CD4-positive, alpha-beta T cell treated with Interleukin-10 for 1 hour (primary cell): Measurements from ENCODE around the gene SLC37A4.
"Not testable (repeated sequence)": the region's sequence is repeated elsewhere in the genome, so short reads cannot be mapped to it uniquely, and the experiment has no call there.

Source experiments
- DNase-seq: peaks from one replicate; pipeline ENCODE4 v3.0.0-alpha.2; 2020

SLC37A4 gene

GRCh38 chr11:119041821-119042514 is 11.3 kb upstream of the SLC37A4 start:
- DNase-seq, result no peak

GRCh38 chr11:119039471-119039870 is 8.8 kb upstream of the SLC37A4 start:
- DNase-seq, result not testable (repeated sequence)

- DNase-seq, result no peak
These were observed 8.2 kb upstream of the SLC37A4 start for GRCh38 chr11:119038884-119039283.

GRCh38 chr11:119034813-119035212 is 4.1 kb upstream of the SLC37A4 start:
- no peak for DNase-seq

- not testable (repeated sequence) for DNase-seq
These were observed 2.7 kb upstream of the SLC37A4 start for GRCh38 chr11:119033421-119033820.

- DNase-seq, result no peak
These were observed 1.2 kb upstream of the SLC37A4 start for GRCh38 chr11:119031912-119032280.

GRCh38 chr11:119030029-119030328 is 698 bp downstream of the SLC37A4 start:
- DNase-seq, result no peak

GRCh38 chr11:119029340-119030028 is 1.2 kb downstream of the SLC37A4 start:
- no peak for DNase-seq

GRCh38 chr11:119029069-119029339 is 1.7 kb downstream of the SLC37A4 start:
- no peak for DNase-seq

GRCh38 chr11:119028346-119029068 is 2.2 kb downstream of the SLC37A4 start:
- DNase-seq, result no peak

GRCh38 chr11:119027561-119028345 is 2.9 kb downstream of the SLC37A4 start:
- no peak for DNase-seq

GRCh38 chr11:119026970-119027369 is 3.7 kb downstream of the SLC37A4 start:
- no peak for DNase-seq

- no peak for DNase-seq
These were observed 4.5 kb downstream of the SLC37A4 start for GRCh38 chr11:119025978-119026766.

GRCh38 chr11:119025541-119025940 is 5.1 kb downstream of the SLC37A4 start:
- no peak for DNase-seq

- DNase-seq, result no peak
These were observed 5.6 kb downstream of the SLC37A4 start for GRCh38 chr11:119025099-119025473.

GRCh38 chr11:119024430-119025098 is 6.1 kb downstream of the SLC37A4 start:
- no peak for DNase-seq

- DNase-seq, result no peak
These were observed 6.9 kb downstream of the SLC37A4 start for GRCh38 chr11:119023741-119024140.

- DNase-seq, result no peak
These were observed 9.0 kb downstream of the SLC37A4 start for GRCh38 chr11:119021631-119022030.

GRCh38 chr11:119019996-119020395 is 10.7 kb downstream of the SLC37A4 start:
- no peak for DNase-seq

GRCh38 chr11:119018074-119018938 is 12.4 kb downstream of the SLC37A4 start, which contains the start of the genes RPS25 and TRAPPC4:
RPS25 (minus strand) TSS chr11:119018343; CDS start chr11:119018284, 59 bp downstream.
TRAPPC4 (plus strand) TSS chr11:119018766; CDS start chr11:119018796, 30 bp downstream.
- DNase-seq, result peak; percentile 95

GRCh38 chr11:119017377-119017776 is 13.3 kb downstream of the SLC37A4 start:
- DNase-seq, result not testable (repeated sequence)
